ENCODE measurements around the gene EPHA8. TPM values are rescaled to one million over a fixed set of nuclear protein-coding genes. Genes with fewer than 3 reads are reported as not detected.

The EPHA8 gene
- total RNA-seq: not detected in 2 replicates

GRCh38 chr1:22562584-22563583 lies at the start of gene EPHA8:
EPHA8 (plus strand) TSS chr1:22563489; CDS start chr1:22563636, 147 bp downstream.

GRCh38 chr1:22636353-22636752 lies 73.1 kb downstream of the EPHA8 start, which contains the start of gene C1QA:
C1QA (plus strand) TSS chr1:22636628; CDS start chr1:22637617, 989 bp downstream.

GRCh38 chr1:22643381-22643780 lies 80.1 kb downstream of the EPHA8 start, which contains the start of gene C1QC:
C1QC (plus strand) TSS chr1:22643633; CDS start chr1:22644024, 391 bp downstream.

GRCh38 chr1:22652881-22653316 lies 89.6 kb downstream of the EPHA8 start, which contains the start of gene C1QB:
C1QB (plus strand) TSS chr1:22653236; CDS start chr1:22659463, 6,227 bp downstream.

Other genes starting within 250 kb of the EPHA8 start
- gene ZBTB40, start 111.6 kb upstream of the EPHA8 start, total RNA-seq: 9.1 and 9.8 TPM in 2 replicates
- gene C1QA, start 73.1 kb downstream of the EPHA8 start, total RNA-seq: not detected in 2 replicates
- gene C1QC, start 80.1 kb downstream of the EPHA8 start, total RNA-seq: not detected in 2 replicates
- not detected in 2 replicates for gene C1QB, start 89.7 kb downstream of the EPHA8 start, total RNA-seq
- gene EPHB2, start 147.3 kb downstream of the EPHA8 start, total RNA-seq: 50.7 and 58.5 TPM in 2 replicates